B cell (primary cell): ENCODE results near the gene SELP.

Experiments
- EZH2 ChIP-seq: IDR thresholded peaks from 2 replicates; pipeline ENCODE4 v1.6.1; 2012; ENCODE audit warnings: borderline replicate concordance, low read depth, mild to moderate bottlenecking, moderate library complexity, low read length; ENCODE audit not compliant: insufficient read depth, poor library complexity, severe bottlenecking
- TF ChIP-seq, protein P1 (sequence below): fragments of 200-600 bp; IDR thresholded peaks from one replicate; pipeline ENCODE4 v1.8.0; 2022; ENCODE audit warnings: antibody characterized with exemption, mild to moderate bottlenecking

DNA sequence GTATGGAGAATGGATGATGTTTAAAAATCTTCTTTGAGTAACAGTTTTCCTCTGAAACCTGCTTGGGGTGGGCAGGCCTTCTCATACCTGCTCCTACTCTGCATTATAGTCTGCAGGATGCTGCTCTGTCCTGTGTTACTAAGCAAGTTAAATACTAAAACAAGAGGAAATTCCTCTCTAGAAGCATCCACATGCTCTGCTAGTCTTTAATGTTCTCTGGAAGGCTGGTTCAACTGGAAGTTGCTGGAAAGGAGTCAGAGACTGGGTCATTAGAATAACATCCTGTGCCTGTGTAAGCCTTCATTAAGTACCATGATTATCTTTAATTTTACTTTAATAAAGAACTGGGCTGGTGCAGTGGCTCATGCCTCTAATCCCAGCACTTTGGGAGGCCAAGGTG is 5.8 kb downstream of the SELP start:
- TF ChIP-seq, protein P1, sequence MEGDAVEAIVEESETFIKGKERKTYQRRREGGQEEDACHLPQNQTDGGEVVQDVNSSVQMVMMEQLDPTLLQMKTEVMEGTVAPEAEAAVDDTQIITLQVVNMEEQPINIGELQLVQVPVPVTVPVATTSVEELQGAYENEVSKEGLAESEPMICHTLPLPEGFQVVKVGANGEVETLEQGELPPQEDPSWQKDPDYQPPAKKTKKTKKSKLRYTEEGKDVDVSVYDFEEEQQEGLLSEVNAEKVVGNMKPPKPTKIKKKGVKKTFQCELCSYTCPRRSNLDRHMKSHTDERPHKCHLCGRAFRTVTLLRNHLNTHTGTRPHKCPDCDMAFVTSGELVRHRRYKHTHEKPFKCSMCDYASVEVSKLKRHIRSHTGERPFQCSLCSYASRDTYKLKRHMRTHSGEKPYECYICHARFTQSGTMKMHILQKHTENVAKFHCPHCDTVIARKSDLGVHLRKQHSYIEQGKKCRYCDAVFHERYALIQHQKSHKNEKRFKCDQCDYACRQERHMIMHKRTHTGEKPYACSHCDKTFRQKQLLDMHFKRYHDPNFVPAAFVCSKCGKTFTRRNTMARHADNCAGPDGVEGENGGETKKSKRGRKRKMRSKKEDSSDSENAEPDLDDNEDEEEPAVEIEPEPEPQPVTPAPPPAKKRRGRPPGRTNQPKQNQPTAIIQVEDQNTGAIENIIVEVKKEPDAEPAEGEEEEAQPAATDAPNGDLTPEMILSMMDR = no peak
- no peak for TF ChIP-seq EZH2
